WTC11 (cell line): Measurements from ENCODE around the gene C16orf46. TPM values are rescaled to one million over a fixed set of nuclear protein-coding genes. Genes with fewer than 3 reads are reported as not detected.
A peak's percentile ranks its signal among the peaks of the same experiment; 100 is the strongest.

Source experiments
- ATAC-seq: fragments of 200-7000 bp; cut with Tn5 transposase; 2 replicates; pipeline ENCODE4 v1.10.0; 2021; ENCODE audit warnings: mild to moderate bottlenecking, moderate library complexity
- CTCF ChIA-PET: fragments of 300-600 bp; sonication (Branson Sonifier 250); formaldehyde crosslinking; loops from one replicate; lab custom pipeline; 2021; ENCODE audit warnings: antibody characterized with exemption; lab: Charles Lee
- POLR2A ChIA-PET: fragments of 350-600 bp; sonication (Branson Sonifier 250); formaldehyde crosslinking; loops from one replicate; lab custom pipeline; 2021; ENCODE audit warnings: antibody characterized with exemption; lab: Charles Lee
- DNase-seq: peaks from one replicate; pipeline ENCODE4 v3.0.0; 2021; ENCODE audit warnings: low spot score
- H3K27ac Mint-ChIP-seq: 2 replicates; pipeline ENCODE4 v1.8.0; 2021; ENCODE audit warnings: mixed read lengths
- H3K27me3 Mint-ChIP-seq: 2 replicates; pipeline ENCODE4 v1.8.0; 2021; ENCODE audit warnings: low read depth, mild to moderate bottlenecking, moderate library complexity, mixed read lengths
- H3K36me3 Mint-ChIP-seq: 2 replicates; pipeline ENCODE4 v1.8.0; 2021; ENCODE audit warnings: mixed read lengths
- H3K4me1 Mint-ChIP-seq: 2 replicates; pipeline ENCODE4 v1.8.0; 2022; ENCODE audit warnings: mixed read lengths
- H3K4me3 Mint-ChIP-seq: 2 replicates; pipeline ENCODE4 v1.8.0; 2021; ENCODE audit warnings: mild to moderate bottlenecking, moderate library complexity, mixed read lengths
- H3K9me3 Mint-ChIP-seq: 2 replicates; pipeline ENCODE4 v1.8.0; 2021; ENCODE audit warnings: mixed read lengths
- ATF1 ChIP-seq: sonication (generic); formaldehyde crosslinking; IDR thresholded peaks from 2 replicates; pipeline ENCODE4 v1.8.1; 2023; ENCODE audit warnings: mild to moderate bottlenecking, moderate library complexity, missing genetic modification reagents
- ESRRA ChIP-seq: sonication (generic); formaldehyde crosslinking; IDR thresholded peaks from 2 replicates; pipeline ENCODE4 v1.8.1; 2022; ENCODE audit warnings: mild to moderate bottlenecking, missing genetic modification reagents, borderline replicate concordance
- ETV6 ChIP-seq: sonication (generic); formaldehyde crosslinking; IDR thresholded peaks from 2 replicates; pipeline ENCODE4 v1.8.1; 2022; ENCODE audit warnings: mild to moderate bottlenecking, missing genetic modification reagents
- GTF2I ChIP-seq: fragments of 250-450 bp; sonication (Bioruptor Pico); conservative IDR thresholded peaks from 2 replicates; pipeline ENCODE4 v1.4.0; 2021; ENCODE audit warnings: mild to moderate bottlenecking
- IRF2 ChIP-seq: sonication (generic); formaldehyde crosslinking; IDR thresholded peaks from 2 replicates; pipeline ENCODE4 v1.8.0; 2022; ENCODE audit warnings: low read depth, missing genetic modification reagents, borderline replicate concordance
- MXD4 ChIP-seq: fragments of 250-450 bp; sonication (Bioruptor Pico); IDR thresholded peaks from 2 replicates; pipeline ENCODE4 v1.8.0; 2021; ENCODE audit warnings: mild to moderate bottlenecking, moderate library complexity, borderline replicate concordance
- NFYB ChIP-seq: sonication (generic); formaldehyde crosslinking; conservative IDR thresholded peaks from 2 replicates; pipeline ENCODE4 v1.8.0; 2022; ENCODE audit warnings: low read depth, missing genetic modification reagents
- NR3C1 ChIP-seq: sonication (generic); formaldehyde crosslinking; conservative IDR thresholded peaks from 2 replicates; pipeline ENCODE4 v1.8.1; 2023; ENCODE audit warnings: low read depth, mild to moderate bottlenecking, missing genetic modification reagents
- TP53 ChIP-seq: sonication (generic); formaldehyde crosslinking; IDR thresholded peaks from 2 replicates; pipeline ENCODE4 v1.8.1; 2023; ENCODE audit warnings: mild to moderate bottlenecking, missing genetic modification reagents
- ZNF121 ChIP-seq: sonication (generic); formaldehyde crosslinking; IDR thresholded peaks from 2 replicates; pipeline ENCODE4 v1.8.0; 2023; ENCODE audit warnings: missing genetic modification reagents
- ZNF138 ChIP-seq: sonication (generic); formaldehyde crosslinking; conservative IDR thresholded peaks from 2 replicates; pipeline ENCODE4 v1.8.1; 2022; ENCODE audit warnings: mild to moderate bottlenecking, moderate library complexity, missing genetic modification reagents
- ZNF396 ChIP-seq: fragments of 250-450 bp; sonication (Bioruptor Pico); IDR thresholded peaks from 2 replicates; pipeline ENCODE4 v1.8.0; 2021; ENCODE audit warnings: mild to moderate bottlenecking, moderate library complexity, borderline replicate concordance
- total RNA-seq: library from RNA; stranded (reverse); gene quantifications from 3 replicates; pipeline ENCODE4 v1.2.3, GENCODE V29; 2021
- TF ChIP-seq, protein P1 (sequence below): sonication (generic); formaldehyde crosslinking; IDR thresholded peaks from 2 replicates; pipeline ENCODE4 v1.8.0; 2022; ENCODE audit warnings: mild to moderate bottlenecking, missing genetic modification reagents
- TF ChIP-seq, protein P2 (sequence below): sonication (generic); formaldehyde crosslinking; conservative IDR thresholded peaks from 2 replicates; pipeline ENCODE4 v1.8.1; 2022; ENCODE audit warnings: mild to moderate bottlenecking, missing genetic modification reagents
- TF ChIP-seq, protein P3 (sequence below): sonication (generic); formaldehyde crosslinking; IDR thresholded peaks from 2 replicates; pipeline ENCODE4 v1.8.1; 2022; ENCODE audit warnings: low read depth, missing genetic modification reagents, borderline replicate concordance
- TF ChIP-seq, protein P4 (sequence below): sonication (generic); formaldehyde crosslinking; IDR thresholded peaks from 2 replicates; pipeline ENCODE4 v1.8.1; 2023; ENCODE audit warnings: mild to moderate bottlenecking, missing genetic modification reagents
- TF ChIP-seq, protein P5 (sequence below): sonication (generic); formaldehyde crosslinking; IDR thresholded peaks from 2 replicates; pipeline ENCODE4 v1.8.1; 2022; ENCODE audit warnings: mild to moderate bottlenecking, moderate library complexity, missing genetic modification reagents
- TF ChIP-seq, protein P6 (sequence below): fragments of 250-450 bp; sonication (Bioruptor Pico); IDR thresholded peaks from 2 replicates; pipeline ENCODE4 v1.9.0; 2021; ENCODE audit warnings: mild to moderate bottlenecking
- TF ChIP-seq, protein P7 (sequence below): fragments of 250-450 bp; sonication (Bioruptor Pico); IDR thresholded peaks from 2 replicates; pipeline ENCODE4 v1.9.0; 2021; ENCODE audit warnings: mild to moderate bottlenecking, borderline replicate concordance

Gene C16orf46
- total RNA-seq, 1 experiment from 2014 or later: 1.2 TPM

DNA sequence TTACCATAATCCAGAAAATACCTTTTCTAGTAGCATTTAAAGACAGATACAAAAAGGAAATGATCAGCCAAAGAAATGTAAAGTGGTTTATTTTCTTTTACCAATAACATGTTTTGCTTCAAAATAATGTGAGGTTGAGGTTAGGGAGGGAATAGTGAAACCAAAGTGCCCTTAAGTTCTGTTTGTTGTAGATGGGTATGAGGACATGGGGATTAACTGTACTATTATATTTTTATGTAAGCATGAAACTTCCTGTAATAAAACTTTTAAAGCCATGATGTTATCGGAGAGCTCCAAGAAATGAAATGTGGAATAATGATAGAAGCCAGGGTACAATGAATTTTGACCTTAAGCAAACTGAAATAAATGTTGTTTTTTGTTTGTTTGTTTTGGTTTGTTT, 9.9 kb downstream of the C16orf46 start:
- ChIA-PET CTCF (no interaction called here), POLR2A (interaction anchor here (0.6 kb wide), 1 partner anchor 76 kb away, joined by 3 read pairs; no protein-coding TSS in a partner anchor)
- Mint-ChIP-seq H3K27me3 (no peaks in the 10 kb centered on the region), H3K27ac (no peak overlapping the region), H3K4me3 (no peak overlapping the region), H3K36me3 (no peaks in the 10 kb centered on the region), H3K4me1 (peaks cover 7% of the 10 kb centered on the region; the same call in 1 of the 2 replicates), H3K9me3 (no peaks in the 10 kb centered on the region)
- ATAC-seq (no peak), DNase-seq (no peak)
- TF ChIP-seq ZNF121 (CRISPR knock-in tag): no peak
- TF ChIP-seq, protein P1, sequence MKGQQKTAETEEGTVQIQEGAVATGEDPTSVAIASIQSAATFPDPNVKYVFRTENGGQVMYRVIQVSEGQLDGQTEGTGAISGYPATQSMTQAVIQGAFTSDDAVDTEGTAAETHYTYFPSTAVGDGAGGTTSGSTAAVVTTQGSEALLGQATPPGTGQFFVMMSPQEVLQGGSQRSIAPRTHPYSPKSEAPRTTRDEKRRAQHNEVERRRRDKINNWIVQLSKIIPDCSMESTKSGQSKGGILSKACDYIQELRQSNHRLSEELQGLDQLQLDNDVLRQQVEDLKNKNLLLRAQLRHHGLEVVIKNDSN (CRISPR knock-in tag): no peak
- TF ChIP-seq, protein P2, sequence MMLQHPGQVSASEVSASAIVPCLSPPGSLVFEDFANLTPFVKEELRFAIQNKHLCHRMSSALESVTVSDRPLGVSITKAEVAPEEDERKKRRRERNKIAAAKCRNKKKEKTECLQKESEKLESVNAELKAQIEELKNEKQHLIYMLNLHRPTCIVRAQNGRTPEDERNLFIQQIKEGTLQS (CRISPR knock-in tag): no peak
- no peak for TF ChIP-seq MXD4 (CRISPR knock-in tag)
- TF ChIP-seq ATF1: no peak

DNA sequence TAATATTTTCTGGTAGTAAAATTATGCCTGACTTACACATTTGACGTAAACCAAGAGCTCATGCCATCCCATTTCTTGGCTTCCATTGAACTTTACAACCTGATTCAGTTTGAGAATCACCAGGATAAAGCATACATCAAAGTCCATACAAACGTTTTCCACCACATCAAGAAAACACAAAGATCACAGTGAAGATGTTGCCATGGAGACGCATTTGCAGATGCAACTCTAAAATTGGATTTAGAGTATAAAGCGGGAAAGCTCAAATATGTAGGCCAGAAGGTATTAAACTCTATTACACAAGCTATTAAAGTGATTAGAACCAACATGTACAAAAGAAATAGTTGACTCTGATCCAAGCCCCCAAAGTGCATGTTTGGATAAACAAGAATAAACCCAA, 10.4 kb downstream of the C16orf46 start:
- Mint-ChIP-seq H3K4me1 (peaks cover 9% of the 10 kb centered on the region), H3K27me3 (no peaks in the 10 kb centered on the region), H3K4me3 (no peak overlapping the region), H3K27ac (no peak overlapping the region), H3K36me3 (no peaks in the 10 kb centered on the region), H3K9me3 (no peaks in the 10 kb centered on the region)
- CTCF ChIA-PET: no interaction called here
- DNase-seq (no peak), ATAC-seq (no peak)
- no peak for TF ChIP-seq ZNF396 (CRISPR knock-in tag)
- TF ChIP-seq NR3C1 (CRISPR knock-in tag): no peak
- no peak for TF ChIP-seq NFYB (CRISPR knock-in tag)
- TF ChIP-seq, protein P3, sequence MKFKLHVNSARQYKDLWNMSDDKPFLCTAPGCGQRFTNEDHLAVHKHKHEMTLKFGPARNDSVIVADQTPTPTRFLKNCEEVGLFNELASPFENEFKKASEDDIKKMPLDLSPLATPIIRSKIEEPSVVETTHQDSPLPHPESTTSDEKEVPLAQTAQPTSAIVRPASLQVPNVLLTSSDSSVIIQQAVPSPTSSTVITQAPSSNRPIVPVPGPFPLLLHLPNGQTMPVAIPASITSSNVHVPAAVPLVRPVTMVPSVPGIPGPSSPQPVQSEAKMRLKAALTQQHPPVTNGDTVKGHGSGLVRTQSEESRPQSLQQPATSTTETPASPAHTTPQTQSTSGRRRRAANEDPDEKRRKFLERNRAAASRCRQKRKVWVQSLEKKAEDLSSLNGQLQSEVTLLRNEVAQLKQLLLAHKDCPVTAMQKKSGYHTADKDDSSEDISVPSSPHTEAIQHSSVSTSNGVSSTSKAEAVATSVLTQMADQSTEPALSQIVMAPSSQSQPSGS (CRISPR knock-in tag): no peak
- TF ChIP-seq, protein P4, sequence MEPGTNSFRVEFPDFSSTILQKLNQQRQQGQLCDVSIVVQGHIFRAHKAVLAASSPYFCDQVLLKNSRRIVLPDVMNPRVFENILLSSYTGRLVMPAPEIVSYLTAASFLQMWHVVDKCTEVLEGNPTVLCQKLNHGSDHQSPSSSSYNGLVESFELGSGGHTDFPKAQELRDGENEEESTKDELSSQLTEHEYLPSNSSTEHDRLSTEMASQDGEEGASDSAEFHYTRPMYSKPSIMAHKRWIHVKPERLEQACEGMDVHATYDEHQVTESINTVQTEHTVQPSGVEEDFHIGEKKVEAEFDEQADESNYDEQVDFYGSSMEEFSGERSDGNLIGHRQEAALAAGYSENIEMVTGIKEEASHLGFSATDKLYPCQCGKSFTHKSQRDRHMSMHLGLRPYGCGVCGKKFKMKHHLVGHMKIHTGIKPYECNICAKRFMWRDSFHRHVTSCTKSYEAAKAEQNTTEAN (CRISPR knock-in tag): no peak
- POLR2A ChIA-PET: interaction anchor here (0.6 kb wide), 1 partner anchor 76 kb away, joined by 3 read pairs; no protein-coding TSS in a partner anchor

DNA sequence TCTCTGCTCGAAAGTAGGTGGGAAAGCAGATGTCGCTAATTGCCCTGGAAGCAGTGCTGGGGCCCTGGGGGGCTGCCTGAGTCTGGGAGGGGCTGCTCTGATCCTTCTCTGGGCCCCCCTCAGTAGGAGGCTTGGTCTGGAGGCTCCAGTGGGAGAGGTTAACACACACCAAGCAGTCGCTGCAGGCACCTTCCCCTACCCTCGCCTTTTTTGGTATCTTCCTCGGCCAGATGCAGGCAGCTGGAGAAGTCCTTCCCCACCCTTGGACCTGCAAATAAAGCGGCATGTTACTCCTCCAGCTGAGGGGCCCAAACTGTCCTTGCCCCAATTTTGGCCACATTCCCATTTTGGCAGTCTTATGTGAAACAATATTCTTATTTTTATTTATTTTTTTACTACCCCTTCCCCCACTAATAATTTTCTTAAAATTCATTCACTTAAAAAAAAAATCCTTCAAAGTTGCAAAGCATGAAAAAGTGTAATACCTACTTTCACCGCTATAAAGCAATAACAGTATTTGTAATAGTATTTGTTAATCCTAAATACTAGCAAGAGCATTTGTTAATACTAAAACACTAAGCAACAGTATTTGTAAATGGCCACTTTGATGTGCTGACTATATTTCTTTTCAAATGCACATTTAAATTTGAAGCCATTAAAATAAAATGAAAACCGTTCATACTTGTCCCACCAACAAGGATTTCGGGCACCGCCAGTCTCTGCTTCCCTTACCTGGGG, 15.0 kb downstream of the C16orf46 start:
- no peak overlapping the region for H3K27ac Mint-ChIP-seq
- no peaks in the 10 kb centered on the region for H3K9me3 Mint-ChIP-seq
- ChIA-PET CTCF (no interaction called here), POLR2A (no interaction called here)
- no peaks in the 10 kb centered on the region for H3K36me3 Mint-ChIP-seq
- no peaks in the 10 kb centered on the region for H3K27me3 Mint-ChIP-seq
- no peak overlapping the region for H3K4me3 Mint-ChIP-seq
- DNase-seq: no peak
- ATAC-seq: peak; percentile 46
- H3K4me1 Mint-ChIP-seq: peaks cover 19% of the 10 kb centered on the region
- TF ChIP-seq, protein P5, sequence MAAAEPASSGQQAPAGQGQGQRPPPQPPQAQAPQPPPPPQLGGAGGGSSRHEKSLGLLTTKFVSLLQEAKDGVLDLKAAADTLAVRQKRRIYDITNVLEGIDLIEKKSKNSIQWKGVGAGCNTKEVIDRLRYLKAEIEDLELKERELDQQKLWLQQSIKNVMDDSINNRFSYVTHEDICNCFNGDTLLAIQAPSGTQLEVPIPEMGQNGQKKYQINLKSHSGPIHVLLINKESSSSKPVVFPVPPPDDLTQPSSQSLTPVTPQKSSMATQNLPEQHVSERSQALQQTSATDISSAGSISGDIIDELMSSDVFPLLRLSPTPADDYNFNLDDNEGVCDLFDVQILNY (CRISPR knock-in tag): no peak
- no peak for TF ChIP-seq ETV6 (CRISPR knock-in tag)
- TF ChIP-seq, protein P6, sequence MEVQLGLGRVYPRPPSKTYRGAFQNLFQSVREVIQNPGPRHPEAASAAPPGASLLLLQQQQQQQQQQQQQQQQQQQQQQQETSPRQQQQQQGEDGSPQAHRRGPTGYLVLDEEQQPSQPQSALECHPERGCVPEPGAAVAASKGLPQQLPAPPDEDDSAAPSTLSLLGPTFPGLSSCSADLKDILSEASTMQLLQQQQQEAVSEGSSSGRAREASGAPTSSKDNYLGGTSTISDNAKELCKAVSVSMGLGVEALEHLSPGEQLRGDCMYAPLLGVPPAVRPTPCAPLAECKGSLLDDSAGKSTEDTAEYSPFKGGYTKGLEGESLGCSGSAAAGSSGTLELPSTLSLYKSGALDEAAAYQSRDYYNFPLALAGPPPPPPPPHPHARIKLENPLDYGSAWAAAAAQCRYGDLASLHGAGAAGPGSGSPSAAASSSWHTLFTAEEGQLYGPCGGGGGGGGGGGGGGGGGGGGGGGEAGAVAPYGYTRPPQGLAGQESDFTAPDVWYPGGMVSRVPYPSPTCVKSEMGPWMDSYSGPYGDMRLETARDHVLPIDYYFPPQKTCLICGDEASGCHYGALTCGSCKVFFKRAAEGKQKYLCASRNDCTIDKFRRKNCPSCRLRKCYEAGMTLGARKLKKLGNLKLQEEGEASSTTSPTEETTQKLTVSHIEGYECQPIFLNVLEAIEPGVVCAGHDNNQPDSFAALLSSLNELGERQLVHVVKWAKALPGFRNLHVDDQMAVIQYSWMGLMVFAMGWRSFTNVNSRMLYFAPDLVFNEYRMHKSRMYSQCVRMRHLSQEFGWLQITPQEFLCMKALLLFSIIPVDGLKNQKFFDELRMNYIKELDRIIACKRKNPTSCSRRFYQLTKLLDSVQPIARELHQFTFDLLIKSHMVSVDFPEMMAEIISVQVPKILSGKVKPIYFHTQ: no peak
- no peak for TF ChIP-seq ESRRA (CRISPR knock-in tag)
- TF ChIP-seq, protein P7, sequence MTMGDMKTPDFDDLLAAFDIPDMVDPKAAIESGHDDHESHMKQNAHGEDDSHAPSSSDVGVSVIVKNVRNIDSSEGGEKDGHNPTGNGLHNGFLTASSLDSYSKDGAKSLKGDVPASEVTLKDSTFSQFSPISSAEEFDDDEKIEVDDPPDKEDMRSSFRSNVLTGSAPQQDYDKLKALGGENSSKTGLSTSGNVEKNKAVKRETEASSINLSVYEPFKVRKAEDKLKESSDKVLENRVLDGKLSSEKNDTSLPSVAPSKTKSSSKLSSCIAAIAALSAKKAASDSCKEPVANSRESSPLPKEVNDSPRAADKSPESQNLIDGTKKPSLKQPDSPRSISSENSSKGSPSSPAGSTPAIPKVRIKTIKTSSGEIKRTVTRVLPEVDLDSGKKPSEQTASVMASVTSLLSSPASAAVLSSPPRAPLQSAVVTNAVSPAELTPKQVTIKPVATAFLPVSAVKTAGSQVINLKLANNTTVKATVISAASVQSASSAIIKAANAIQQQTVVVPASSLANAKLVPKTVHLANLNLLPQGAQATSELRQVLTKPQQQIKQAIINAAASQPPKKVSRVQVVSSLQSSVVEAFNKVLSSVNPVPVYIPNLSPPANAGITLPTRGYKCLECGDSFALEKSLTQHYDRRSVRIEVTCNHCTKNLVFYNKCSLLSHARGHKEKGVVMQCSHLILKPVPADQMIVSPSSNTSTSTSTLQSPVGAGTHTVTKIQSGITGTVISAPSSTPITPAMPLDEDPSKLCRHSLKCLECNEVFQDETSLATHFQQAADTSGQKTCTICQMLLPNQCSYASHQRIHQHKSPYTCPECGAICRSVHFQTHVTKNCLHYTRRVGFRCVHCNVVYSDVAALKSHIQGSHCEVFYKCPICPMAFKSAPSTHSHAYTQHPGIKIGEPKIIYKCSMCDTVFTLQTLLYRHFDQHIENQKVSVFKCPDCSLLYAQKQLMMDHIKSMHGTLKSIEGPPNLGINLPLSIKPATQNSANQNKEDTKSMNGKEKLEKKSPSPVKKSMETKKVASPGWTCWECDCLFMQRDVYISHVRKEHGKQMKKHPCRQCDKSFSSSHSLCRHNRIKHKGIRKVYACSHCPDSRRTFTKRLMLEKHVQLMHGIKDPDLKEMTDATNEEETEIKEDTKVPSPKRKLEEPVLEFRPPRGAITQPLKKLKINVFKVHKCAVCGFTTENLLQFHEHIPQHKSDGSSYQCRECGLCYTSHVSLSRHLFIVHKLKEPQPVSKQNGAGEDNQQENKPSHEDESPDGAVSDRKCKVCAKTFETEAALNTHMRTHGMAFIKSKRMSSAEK (CRISPR knock-in tag): no peak
- no peak for TF ChIP-seq IRF2 (CRISPR knock-in tag)
- TF ChIP-seq TP53: no peak
- no peak for TF ChIP-seq GTF2I (CRISPR knock-in tag)
- TF ChIP-seq ZNF138: no peak
